ENCODE results near the gene LCAT. TPM values are rescaled to one million over a fixed set of nuclear protein-coding genes. Genes with fewer than 3 reads are reported as not detected.

LCAT gene
- total RNA-seq, 1 donor from 2014 or later = 17.0 TPM

DNA sequence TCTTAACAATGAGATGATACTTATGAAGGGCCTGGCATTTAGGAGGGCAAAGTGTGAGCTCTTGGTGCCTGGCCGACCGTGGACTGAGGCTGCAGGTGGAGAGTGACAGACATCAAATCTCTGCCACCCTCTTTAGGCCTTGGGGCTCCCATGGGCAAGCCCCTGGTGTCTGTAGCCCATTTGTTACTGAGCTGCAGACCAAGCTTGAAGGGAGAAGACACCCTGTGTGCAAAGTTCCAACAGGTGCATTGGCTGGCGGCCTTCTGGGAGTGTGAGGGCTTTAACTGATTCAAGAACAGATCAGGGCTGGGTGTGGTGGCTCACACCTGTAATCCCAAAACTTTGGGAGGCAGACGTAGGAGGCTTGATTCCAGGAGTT is 11.5 kb downstream of the LCAT start:
- H3K4me3 Mint-ChIP-seq = no peak overlapping the region
- H3K27me3 Mint-ChIP-seq = no peaks in the 10 kb centered on the region
- H3K27ac Mint-ChIP-seq = no peak overlapping the region
- no peak for DNase-seq
- intact Hi-C loops (cut with micrococcal nuclease) = no loop called here
- no peaks in the 10 kb centered on the region for H3K9me3 Mint-ChIP-seq
- CTCF ChIA-PET = interaction anchor here (0.8 to 1.1 kb wide), 2 partner anchors 10 to 109 kb away, joined by 3 read pairs; no protein-coding TSS in a partner anchor
- POLR2A ChIA-PET = interaction anchor here (0.5 to 0.6 kb wide), 2 partner anchors 9 to 91 kb away, joined by 3 read pairs; partner anchors contain the start of genes DDX28 and DUS2
- H3K4me1 Mint-ChIP-seq = peaks cover 31% of the 10 kb centered on the region
- no peak for ATAC-seq (ENCODE audit: low read depth)
- no peak for TF ChIP-seq CTCF (IDR thresholded peaks at IDR 0.05)
- peaks cover 78% of the 10 kb centered on the region for H3K36me3 Mint-ChIP-seq (ENCODE audit: low read depth)

DNA sequence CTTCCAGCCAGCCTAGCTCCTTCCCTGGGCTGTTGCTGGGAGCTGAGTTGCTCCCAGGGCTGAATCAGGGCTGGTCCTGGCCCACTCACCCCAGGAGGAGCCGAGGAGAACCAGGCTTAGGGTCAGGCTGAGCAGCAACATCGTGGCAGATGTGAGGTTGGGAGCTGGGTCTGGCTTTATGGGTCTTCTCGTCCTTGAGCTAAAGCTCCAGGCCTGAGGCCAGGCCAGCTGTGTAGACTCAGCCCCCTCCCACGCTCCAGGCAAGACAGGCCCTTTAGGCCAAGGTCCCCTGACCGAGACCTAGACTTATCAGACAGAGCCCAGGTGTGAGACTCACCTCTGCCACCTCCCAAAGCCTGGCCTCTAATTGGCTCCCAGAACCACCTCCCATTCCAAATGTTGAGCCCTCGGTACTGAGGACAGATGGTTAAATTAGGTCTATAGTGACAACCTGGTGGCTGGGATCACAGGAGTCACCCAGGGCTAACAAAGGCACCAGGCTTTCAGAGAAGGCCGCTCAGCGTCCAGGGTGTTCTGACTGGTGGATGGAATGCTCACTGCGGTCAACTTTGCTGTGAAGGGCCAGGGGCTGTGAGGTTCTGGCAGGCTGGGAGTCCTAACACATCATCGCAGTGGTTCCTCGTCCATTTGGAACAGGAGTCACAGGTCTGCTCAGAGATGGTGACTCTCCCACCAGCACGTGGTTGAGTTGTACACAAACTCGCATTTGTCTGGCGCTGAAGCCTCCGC is 12.0 kb downstream of the LCAT start, which contains the start of gene CTRL:
Gene CTRL, minus strand, starts transcription at position 151 of the 750 bp plus-strand sequence. Its CDS starts 10 bp downstream, at position 141.
- no peak within 1 kb of the TSS for H3K27ac Mint-ChIP-seq
- CTCF ChIA-PET = interaction anchor here (0.8 to 1.1 kb wide), 2 partner anchors 10 to 109 kb away, joined by 3 read pairs; no protein-coding TSS in a partner anchor
- peaks cover 26% of the 10 kb centered on the region for H3K4me1 Mint-ChIP-seq
- POLR2A ChIA-PET = interaction anchor here (0.6 kb wide), 1 partner anchor 91 kb away, joined by 3 read pairs; the partner anchor contains the start of genes DDX28 and DUS2
- H3K27me3 Mint-ChIP-seq = no peaks in the 10 kb centered on the region
- H3K4me3 Mint-ChIP-seq = no peak within 1 kb of the TSS
- ATAC-seq (ENCODE audit: low read depth) = no peak
- DNase-seq = no peak
- intact Hi-C loops (cut with micrococcal nuclease) = no loop called here
- H3K9me3 Mint-ChIP-seq = no peaks in the 10 kb centered on the region
- peaks cover 78% of the 10 kb centered on the region for H3K36me3 Mint-ChIP-seq (ENCODE audit: low read depth)
- TF ChIP-seq CTCF (IDR thresholded peaks at IDR 0.05) = no peak

- no peak for DNase-seq
- H3K27ac Mint-ChIP-seq = no peak overlapping the region
- no peaks in the 10 kb centered on the region for H3K27me3 Mint-ChIP-seq
- CTCF ChIA-PET = no interaction called here
- POLR2A ChIA-PET = interaction anchor here (1.0 kb wide), 1 partner anchor 410 kb away, joined by 3 read pairs; no protein-coding TSS in a partner anchor
- no peak for TF ChIP-seq CTCF (IDR thresholded peaks at IDR 0.05)
- H3K9me3 Mint-ChIP-seq = no peaks in the 10 kb centered on the region
- no peak for ATAC-seq (ENCODE audit: low read depth)
- H3K4me3 Mint-ChIP-seq = no peak overlapping the region
- H3K36me3 Mint-ChIP-seq (ENCODE audit: low read depth) = peaks cover 68% of the 10 kb centered on the region
- peaks cover 33% of the 10 kb centered on the region for H3K4me1 Mint-ChIP-seq
- intact Hi-C loops (cut with micrococcal nuclease) = no loop called here
These were observed 13.2 kb downstream of the LCAT start for GRCh38 chr16:67930678-67931211.

GRCh38 chr16:67930191-67930590 is 13.7 kb downstream of the LCAT start:
- no peak overlapping the region for H3K27ac Mint-ChIP-seq
- intact Hi-C loops (cut with micrococcal nuclease) = no loop called here
- peaks cover 62% of the 10 kb centered on the region for H3K36me3 Mint-ChIP-seq (ENCODE audit: low read depth)
- CTCF ChIA-PET = interaction anchor here (2.3 kb wide), 1 partner anchor 258 kb away, joined by 9 read pairs; no protein-coding TSS in a partner anchor
- H3K27me3 Mint-ChIP-seq = no peaks in the 10 kb centered on the region
- POLR2A ChIA-PET = no interaction called here
- no peak for ATAC-seq (ENCODE audit: low read depth)
- no peak overlapping the region for H3K4me3 Mint-ChIP-seq
- H3K9me3 Mint-ChIP-seq = no peaks in the 10 kb centered on the region
- no peak for DNase-seq
- TF ChIP-seq CTCF (IDR thresholded peaks at IDR 0.05) = no peak
- H3K4me1 Mint-ChIP-seq = peaks cover 34% of the 10 kb centered on the region

Measured in activated B cell treated with CpG ODN at 0.5 μM for 24 hours (primary cell).